Neural cell (in vitro differentiated cells): ENCODE data around the gene NCEH1. TPM values are rescaled to one million over a fixed set of nuclear protein-coding genes. Genes with fewer than 3 reads are reported as not detected.

Source experiments
- H2AFZ ChIP-seq: fragments of 200-600, 300-800 bp; sonication (generic), shearing (Covaris generic); 2 replicates; pipeline ENCODE4 v1.6.0; 2014; ENCODE audit warnings: low read depth, mild to moderate bottlenecking, antibody characterized with exemption, low read length, moderate library complexity
- H3F3A ChIP-seq: fragments of 200-600 bp; shearing (Covaris generic); 2 replicates; pipeline ENCODE4 v1.6.1; 2016; ENCODE audit warnings: mild to moderate bottlenecking, moderate library complexity, mixed read lengths, antibody characterized with exemption, low read length; ENCODE audit not compliant: insufficient read depth, poor library complexity, severe bottlenecking
- H3K27ac ChIP-seq: fragments of 200-600, 300-800 bp; sonication (generic), shearing (Covaris generic); 2 replicates; pipeline ENCODE4 v1.5.1; 2014; ENCODE audit warnings: mild to moderate bottlenecking, low read length, moderate library complexity
- H3K27me3 ChIP-seq: fragments of 300-800, 200-600 bp; sonication (generic), shearing (Covaris generic); 2 replicates; pipeline ENCODE4 v1.6.0; 2014; ENCODE audit warnings: mild to moderate bottlenecking, low read depth, low read length, moderate library complexity; ENCODE audit not compliant: insufficient read depth
- H3K36me3 ChIP-seq: fragments of 300-800, 200-600 bp; sonication (generic), shearing (Covaris generic); 2 replicates; pipeline ENCODE4 v1.5.1; 2014; ENCODE audit warnings: mild to moderate bottlenecking, antibody characterized with exemption, low read length, moderate library complexity; ENCODE audit not compliant: insufficient read depth
- H3K4me2 ChIP-seq: fragments of 300-800, 200-600 bp; sonication (generic), shearing (Covaris generic); 2 replicates; pipeline ENCODE4 v1.6.0; 2014; ENCODE audit warnings: mild to moderate bottlenecking, low read length
- H3K4me3 ChIP-seq: fragments of 300-800, 200-600 bp; sonication (generic), shearing (Covaris generic); 2 replicates; pipeline ENCODE4 v1.5.1; 2014; ENCODE audit warnings: mild to moderate bottlenecking, low read length, moderate library complexity
- H3K79me2 ChIP-seq: fragments of 200-600 bp; shearing (Covaris generic); replicated peaks from 2 replicates; pipeline ENCODE4 v1.6.0; 2014; ENCODE audit warnings: mild to moderate bottlenecking, low read length, moderate library complexity; ENCODE audit not compliant: insufficient read depth
- H3K9ac ChIP-seq: fragments of 300-800, 200-600 bp; sonication (generic), shearing (Covaris generic); 2 replicates; pipeline ENCODE4 v1.6.1; 2016; ENCODE audit warnings: mild to moderate bottlenecking, low read length, mixed read lengths
- H3K9me2 ChIP-seq: fragments of 200-600 bp; shearing (Covaris generic); 2 replicates; pipeline ENCODE4 v1.6.1; 2016; ENCODE audit warnings: mild to moderate bottlenecking, low read length, mixed read lengths; ENCODE audit not compliant: insufficient read depth
- H3K9me3 ChIP-seq: fragments of 200-600, 300-800 bp; sonication (generic), shearing (Covaris generic); 2 replicates; pipeline ENCODE4 v1.6.1; 2016; ENCODE audit warnings: mild to moderate bottlenecking, mixed run types, low read length, moderate library complexity, mixed read lengths
- H4K20me1 ChIP-seq: fragments of 200-600 bp; shearing (Covaris generic); 2 replicates; pipeline ENCODE4 v1.6.1; 2016; ENCODE audit warnings: mild to moderate bottlenecking, mixed run types; ENCODE audit not compliant: insufficient read depth
- CTCF ChIP-seq: fragments of 450-650 bp; IDR thresholded peaks from 2 replicates; pipeline ENCODE4 v1.5.1; 2014; ENCODE audit warnings: antibody characterized with exemption, mild to moderate bottlenecking, moderate library complexity; ENCODE audit not compliant: poor library complexity, severe bottlenecking
- EP300 ChIP-seq: fragments of 450-650 bp; conservative IDR thresholded peaks from 2 replicates; pipeline ENCODE4 v1.6.1; 2014; ENCODE audit warnings: antibody characterized with exemption, mild to moderate bottlenecking, moderate library complexity; ENCODE audit not compliant: poor library complexity, severe bottlenecking
- EZH2 ChIP-seq: fragments of 200-600, 300-800 bp; shearing (Covaris generic), sonication (generic); IDR thresholded peaks from 2 replicates; pipeline ENCODE4 v1.6.1; 2014; ENCODE audit warnings: antibody characterized with exemption, low read length, borderline replicate concordance, mild to moderate bottlenecking; ENCODE audit not compliant: insufficient read depth, poor library complexity, severe bottlenecking
- MXI1 ChIP-seq: fragments of 450-650 bp; conservative IDR thresholded peaks from 2 replicates; pipeline ENCODE4 v1.6.1; 2014; ENCODE audit warnings: antibody characterized with exemption, mild to moderate bottlenecking; ENCODE audit not compliant: poor library complexity, severe bottlenecking
- POLR2AphosphoS5 ChIP-seq: IDR thresholded peaks from 2 replicates; pipeline ENCODE4 v1.6.1; 2012
- RAD21 ChIP-seq: fragments of 450-650 bp; conservative IDR thresholded peaks from 2 replicates; pipeline ENCODE4 v1.6.1; 2014; ENCODE audit warnings: antibody characterized with exemption, mild to moderate bottlenecking, moderate library complexity
- REST ChIP-seq: IDR thresholded peaks from 2 replicates; pipeline ENCODE4 v1.6.1; 2012; ENCODE audit warnings: borderline replicate concordance
- SMC3 ChIP-seq: fragments of 450-650 bp; conservative IDR thresholded peaks from 2 replicates; pipeline ENCODE4 v1.6.1; 2014; ENCODE audit warnings: antibody characterized with exemption, mild to moderate bottlenecking, moderate library complexity; ENCODE audit not compliant: poor library complexity
- TAF1 ChIP-seq: IDR thresholded peaks from 2 replicates; pipeline ENCODE4 v1.6.1; 2012; ENCODE audit warnings: low read depth
- polyA plus RNA-seq: library from polyadenylated mRNA; depleted of rRNA; stranded (reverse); fragments of >200 nt; gene quantifications from 2 replicates; pipeline ENCODE4 v1.2.3, GENCODE V29; 2014

The NCEH1 gene
- polyA plus RNA-seq, 1 donor from 2014 or later = 2.1 TPM

GRCh38 chr3:172702256-172702655 lies 8.6 kb downstream of the NCEH1 start:
- H2AFZ ChIP-seq = no peak overlapping the region
- no peaks in the 10 kb centered on the region for H3K27me3 ChIP-seq
- no peaks in the 10 kb centered on the region for H4K20me1 ChIP-seq
- no peak overlapping the region for H3K4me3 ChIP-seq
- no peaks in the 10 kb centered on the region for H3K79me2 ChIP-seq
- no peaks in the 10 kb centered on the region for H3K9me3 ChIP-seq
- no peaks in the 10 kb centered on the region for H3K36me3 ChIP-seq
- no peaks in the 10 kb centered on the region for H3F3A ChIP-seq
- H3K9me2 ChIP-seq = no peaks in the 10 kb centered on the region
- TF ChIP-seq EZH2 (no peak), TAF1 (no peak), POLR2AphosphoS5 (no peak), REST (no peak), MXI1 (no peak), SMC3 (no peak), CTCF (no peak), RAD21 (no peak), EP300 (no peak)
- H3K27ac ChIP-seq = no peak overlapping the region
- no peak overlapping the region for H3K4me2 ChIP-seq
- no peak overlapping the region for H3K9ac ChIP-seq

- Histone ChIP-seq H3K9me2 (no peaks in the 10 kb centered on the region), H3K9me3 (no peaks in the 10 kb centered on the region), H3K27me3 (no peaks in the 10 kb centered on the region), H3K36me3 (no peaks in the 10 kb centered on the region), H3K9ac (no peak overlapping the region), H3F3A (no peaks in the 10 kb centered on the region), H2AFZ (no peak overlapping the region), H3K27ac (no peak overlapping the region), H3K79me2 (no peaks in the 10 kb centered on the region), H3K4me3 (no peak overlapping the region), H3K4me2 (no peak overlapping the region), H4K20me1 (no peaks in the 10 kb centered on the region)
- TF ChIP-seq EZH2 = no peak
- TF ChIP-seq EP300 = no peak
- no peak for TF ChIP-seq SMC3
- no peak for TF ChIP-seq POLR2AphosphoS5
- no peak for TF ChIP-seq MXI1
- no peak for TF ChIP-seq CTCF
- TF ChIP-seq REST = no peak
- no peak for TF ChIP-seq RAD21
- TF ChIP-seq TAF1 = no peak
Measured at GRCh38 chr3:172701751-172702150, 9.1 kb downstream of the NCEH1 start.
